Testis (tissue), 3 donors: ENCODE data around the gene RNF148. TPM values are rescaled to one million over a fixed set of nuclear protein-coding genes. Genes with fewer than 3 reads are reported as not detected.

ENCODE experiments used
- DNase-seq: peaks from one replicate; pipeline ENCODE4 v3.0.0-alpha.2; 2019
- H3K27ac ChIP-seq, 2 donors: fragments of 200-600 bp; sonication (generic); one replicate each; pipeline ENCODE4 v1.5.1; 2019
- H3K27me3 ChIP-seq: fragments of 200-600 bp; sonication (generic); one replicate; pipeline ENCODE4 v1.5.1; 2019
- H3K36me3 ChIP-seq: fragments of 200-600 bp; sonication (generic); one replicate; pipeline ENCODE4 v1.5.1; 2017; ENCODE audit warnings: low read depth; ENCODE audit errors: missing control alignments
- H3K4me1 ChIP-seq: fragments of 200-600 bp; sonication (generic); one replicate; pipeline ENCODE4 v1.5.1; 2019
- H3K4me3 ChIP-seq, 2 donors: fragments of 200-600 bp; sonication (generic); one replicate each; pipeline ENCODE4 v1.5.1; 2017 to 2019
- H3K9me3 ChIP-seq: fragments of 200-600 bp; sonication (generic); one replicate; pipeline ENCODE4 v1.5.1; 2017
- POLR2A ChIP-seq: fragments of 450-650 bp; IDR thresholded peaks from one replicate; pipeline ENCODE4 v1.6.1; 2017; ENCODE audit warnings: antibody characterized with exemption, mild to moderate bottlenecking, moderate library complexity
- WGBS, 2 donors: methylation state at CpG; one replicate each; pipeline ENCODE4 v1.1.5; 2018; 5-methylcytosine and 5-hydroxymethylcytosine counted together
- intact Hi-C: fragments of 100-400 bp; cut with DNase I; formaldehyde crosslinking; loops from one replicate; pipeline ENCODE4 v1.15.1; 2023; ENCODE audit warnings: low total_unique reads
- polyA plus RNA-seq: library from polyadenylated mRNA; stranded (reverse); fragments of 350-450 nt; fragmentation: Illumina TruSeq; extraction: RNeasy Lipid Tissue Mini Kit (QIAGEN cat#74804); gene quantifications from one replicate; pipeline ENCODE4 v1.2.3, GENCODE V29; 2014; ENCODE audit warnings: low read depth, low replicate concordance; ENCODE audit not compliant: insufficient read depth
- total RNA-seq, 2 donors: library from RNA; depleted of rRNA; stranded (reverse); fragments of >200 nt; gene quantifications; one replicate each; pipeline ENCODE4 v1.2.3, GENCODE V29; 2016
- TF ChIP-seq, protein P1 (sequence below), 3 experiments: fragments of 450-650 bp in 2 of 3; fragments of 200-600 bp in 1 of 3; sonication (generic) in 1 of 3; IDR thresholded peaks; one replicate each; pipeline ENCODE4 v1.5.1; 2016 to 2019; ENCODE audit warnings: antibody characterized with exemption in 3 of 3, mild to moderate bottlenecking in 2 of 3, moderate library complexity in 1 of 3

The RNF148 gene
- total and polyA plus RNA-seq, 3 donors from 2014 or later, result 16.3 to 37.6 (median 25.6) TPM

DNA sequence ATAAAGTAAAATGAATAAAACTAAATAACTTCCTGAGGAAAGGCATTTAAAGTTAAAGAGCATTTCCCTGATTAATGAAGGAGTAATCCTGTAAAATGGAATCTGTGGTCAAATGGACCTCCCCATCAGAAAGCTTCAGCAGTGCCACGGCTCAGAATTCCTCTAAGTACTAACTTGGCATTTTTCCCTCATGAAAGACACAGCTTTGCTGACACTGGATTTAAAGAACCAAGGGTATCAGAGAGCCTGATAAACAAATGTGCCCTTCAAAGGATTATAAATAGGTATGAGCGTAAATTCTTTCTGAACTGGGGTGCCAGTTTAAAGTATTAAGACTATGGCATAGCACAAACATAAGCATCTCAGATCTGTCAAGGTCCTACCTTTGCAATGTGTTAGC is 24.2 kb upstream of the RNF148 start:
- TF ChIP-seq, protein P1, sequence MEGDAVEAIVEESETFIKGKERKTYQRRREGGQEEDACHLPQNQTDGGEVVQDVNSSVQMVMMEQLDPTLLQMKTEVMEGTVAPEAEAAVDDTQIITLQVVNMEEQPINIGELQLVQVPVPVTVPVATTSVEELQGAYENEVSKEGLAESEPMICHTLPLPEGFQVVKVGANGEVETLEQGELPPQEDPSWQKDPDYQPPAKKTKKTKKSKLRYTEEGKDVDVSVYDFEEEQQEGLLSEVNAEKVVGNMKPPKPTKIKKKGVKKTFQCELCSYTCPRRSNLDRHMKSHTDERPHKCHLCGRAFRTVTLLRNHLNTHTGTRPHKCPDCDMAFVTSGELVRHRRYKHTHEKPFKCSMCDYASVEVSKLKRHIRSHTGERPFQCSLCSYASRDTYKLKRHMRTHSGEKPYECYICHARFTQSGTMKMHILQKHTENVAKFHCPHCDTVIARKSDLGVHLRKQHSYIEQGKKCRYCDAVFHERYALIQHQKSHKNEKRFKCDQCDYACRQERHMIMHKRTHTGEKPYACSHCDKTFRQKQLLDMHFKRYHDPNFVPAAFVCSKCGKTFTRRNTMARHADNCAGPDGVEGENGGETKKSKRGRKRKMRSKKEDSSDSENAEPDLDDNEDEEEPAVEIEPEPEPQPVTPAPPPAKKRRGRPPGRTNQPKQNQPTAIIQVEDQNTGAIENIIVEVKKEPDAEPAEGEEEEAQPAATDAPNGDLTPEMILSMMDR (IDR thresholded peaks at IDR 0.05), result no peak
- no peak for TF ChIP-seq POLR2A
- no peak for DNase-seq
- WGBS, 2 donors, result 73 to 77% methylated on average over 2 of the region's 2 CpGs
- H3K4me3 ChIP-seq, result no peak overlapping the region
- no peaks in the 10 kb centered on the region for H3K27me3 ChIP-seq
- H3K36me3 ChIP-seq, result no peaks in the 10 kb centered on the region
- H3K9me3 ChIP-seq, result no peaks in the 10 kb centered on the region
- H3K27ac ChIP-seq, result no peak overlapping the region
- no peaks in the 10 kb centered on the region for H3K4me1 ChIP-seq
- intact Hi-C loops, result no loop called here

DNA sequence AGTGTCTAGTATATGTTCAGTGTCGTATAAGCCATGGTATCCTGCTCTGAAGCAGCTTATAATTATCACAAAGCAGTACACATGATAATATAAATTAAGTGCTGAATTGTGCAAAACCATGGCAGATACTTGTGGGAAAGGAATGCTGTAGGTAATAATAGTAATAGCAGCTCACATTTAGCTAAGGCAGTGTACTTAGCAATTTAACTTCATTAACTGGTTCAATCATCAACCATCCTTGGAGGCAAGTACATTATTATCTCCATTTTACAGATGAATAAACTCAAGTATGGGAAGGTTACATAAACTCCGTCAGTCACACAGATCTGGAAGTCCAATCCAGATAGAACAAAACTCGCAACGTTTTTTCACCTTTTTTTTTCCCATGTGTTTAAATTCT is 21.6 kb upstream of the RNF148 start:
- H3K27me3 ChIP-seq, result no peaks in the 10 kb centered on the region
- 82 to 88% methylated on average over 4 of the region's 4 CpGs for WGBS, 2 donors
- H3K9me3 ChIP-seq, result no peaks in the 10 kb centered on the region
- intact Hi-C loops, result no loop called here
- no peak for DNase-seq
- H3K4me3 ChIP-seq, result no peak overlapping the region
- TF ChIP-seq, protein P1 (IDR thresholded peaks at IDR 0.05), result no peak
- no peak for TF ChIP-seq POLR2A
- no peak overlapping the region for H3K27ac ChIP-seq
- no peaks in the 10 kb centered on the region for H3K36me3 ChIP-seq
- no peaks in the 10 kb centered on the region for H3K4me1 ChIP-seq

DNA sequence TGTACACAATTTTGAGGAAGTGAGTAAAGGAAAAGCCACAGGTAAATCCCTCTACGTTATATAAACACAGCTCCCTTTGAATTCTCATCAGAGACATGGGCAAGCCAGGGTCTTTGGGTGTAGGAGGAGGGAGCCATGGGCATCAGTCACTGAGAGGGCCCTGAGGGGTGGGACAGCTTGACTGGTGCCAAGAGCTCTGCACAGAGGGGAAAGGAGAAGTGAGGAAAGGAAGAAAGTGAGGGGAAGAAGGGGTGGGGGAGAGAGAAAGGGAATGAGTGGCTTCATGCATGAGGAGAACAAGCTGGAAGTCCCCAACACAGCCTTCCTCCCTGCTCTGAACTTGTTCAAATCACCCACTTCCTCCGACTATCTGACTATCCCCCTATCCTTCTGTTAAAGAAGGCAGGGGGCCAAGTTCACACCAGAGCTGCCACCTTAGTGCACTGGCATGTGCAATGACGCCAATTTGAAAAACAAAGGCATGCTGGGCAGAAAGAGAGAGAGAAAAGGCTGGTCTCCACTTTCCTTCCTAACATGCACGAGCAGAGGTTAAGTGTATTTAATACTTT is 16.4 kb upstream of the RNF148 start:
- Histone ChIP-seq H3K27ac (no peak overlapping the region), H3K9me3 (no peaks in the 10 kb centered on the region), H3K36me3 (no peaks in the 10 kb centered on the region), H3K4me3 (no peak overlapping the region), H3K27me3 (no peaks in the 10 kb centered on the region), H3K4me1 (no peaks in the 10 kb centered on the region)
- TF ChIP-seq, protein P1 (IDR thresholded peaks at IDR 0.05), result no peak
- TF ChIP-seq POLR2A, result no peak
- 83% methylated on average over 4 of the region's 4 CpGs for WGBS, 2 donors
- intact Hi-C loops, result no loop called here
- no peak for DNase-seq

DNA sequence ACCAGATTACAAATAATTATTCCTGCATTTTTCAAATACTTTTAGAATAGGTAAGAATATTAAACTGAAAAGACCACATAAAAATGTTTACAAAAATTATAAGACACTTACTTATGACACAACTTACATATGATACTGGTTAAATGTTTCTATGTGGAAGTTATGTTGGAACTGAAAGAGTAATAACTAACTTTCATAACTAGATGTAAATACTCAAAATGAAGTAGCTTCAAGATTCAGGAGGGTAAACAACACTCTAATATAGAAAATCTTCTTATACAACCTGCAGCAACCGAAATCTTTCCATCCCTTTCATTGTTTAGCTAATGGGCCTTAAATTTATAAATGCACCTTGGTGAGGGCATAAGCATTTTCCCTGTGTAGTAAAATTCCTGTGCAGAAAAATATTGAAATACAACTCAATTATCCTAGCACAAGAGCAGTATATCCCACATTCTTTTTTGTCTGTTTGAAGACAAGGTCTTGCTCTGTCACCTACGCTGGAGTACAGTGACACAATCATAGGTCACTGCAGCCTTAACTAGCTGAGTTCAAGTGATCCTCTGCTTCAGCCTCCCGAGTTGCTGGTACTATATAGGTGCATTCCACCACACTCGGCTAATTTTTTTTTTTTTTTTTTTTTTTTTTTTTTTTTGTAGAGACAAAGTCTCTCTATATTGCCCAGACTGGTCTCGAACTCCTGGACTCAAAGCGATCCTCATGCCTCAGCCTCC is 14.8 kb upstream of the RNF148 start:
- TF ChIP-seq POLR2A, result no peak
- TF ChIP-seq, protein P1 (IDR thresholded peaks at IDR 0.05), result no peak
- Histone ChIP-seq H3K9me3 (no peaks in the 10 kb centered on the region), H3K36me3 (no peaks in the 10 kb centered on the region), H3K4me1 (no peaks in the 10 kb centered on the region), H3K4me3 (no peak overlapping the region), H3K27ac (no peak overlapping the region), H3K27me3 (no peaks in the 10 kb centered on the region)
- WGBS, 2 donors, result 95 to 99% methylated on average over 6 of the region's 6 CpGs
- no peak for DNase-seq
- intact Hi-C loops, result no loop called here

DNA sequence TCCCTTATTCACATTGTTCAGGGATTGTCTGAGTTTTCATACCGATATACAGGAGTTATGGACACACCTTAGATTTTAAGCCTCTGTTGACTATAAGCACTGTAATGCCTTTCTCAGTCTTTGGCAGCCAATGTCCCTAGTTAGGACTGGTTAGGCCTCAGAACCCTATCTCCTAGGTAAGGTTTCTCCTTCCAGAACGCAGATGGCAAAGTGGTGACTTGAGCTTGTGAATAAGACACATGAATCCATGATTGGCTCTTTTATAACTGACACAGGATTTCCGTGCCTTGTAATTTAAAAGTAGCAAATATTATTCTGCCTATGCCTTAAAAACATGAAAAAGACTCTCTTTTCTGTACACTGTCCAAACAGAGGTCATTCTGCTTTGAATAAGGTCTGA is 12.5 kb upstream of the RNF148 start:
- no peak for DNase-seq
- Histone ChIP-seq H3K27me3 (no peaks in the 10 kb centered on the region), H3K4me1 (no peaks in the 10 kb centered on the region), H3K9me3 (no peaks in the 10 kb centered on the region), H3K36me3 (no peaks in the 10 kb centered on the region), H3K4me3 (no peak overlapping the region), H3K27ac (no peak overlapping the region)
- TF ChIP-seq, protein P1 (IDR thresholded peaks at IDR 0.05), result no peak
- no peak for TF ChIP-seq POLR2A
- WGBS, 2 donors, result 88 to 96% methylated on average over 3 of the region's 3 CpGs
- intact Hi-C loops, result no loop called here
